ENCODE results near the gene ZSCAN23.
"Not testable (repeated sequence)": the region's sequence is repeated elsewhere in the genome, so short reads cannot be mapped to it uniquely, and the experiment has no call there.

ZSCAN23 gene

GRCh38 chr6:28407401-28407800 lies 35.9 kb downstream of the ZSCAN23 start:
- no peak overlapping the region for H3K4me3 ChIP-seq (ENCODE audit: insufficient read depth, low read depth, low read length)
- no peaks in the 10 kb centered on the region for H3K4me1 ChIP-seq (ENCODE audit: control insufficient read depth, insufficient read depth, low read length)
- peaks cover 11% of the 10 kb centered on the region for H3K27me3 ChIP-seq (ENCODE audit: control insufficient read depth, insufficient read depth, low read length, poor library complexity, severe bottlenecking)
- H3K36me3 ChIP-seq (ENCODE audit: control insufficient read depth, insufficient read depth, low read length) = no peaks in the 10 kb centered on the region
- no peak overlapping the region for H3K27ac ChIP-seq (ENCODE audit: insufficient read depth, low read depth, low read length, poor library complexity, severe bottlenecking)
- WGBS, 2 experiments = 72 to 74% methylated on average over 2 of the region's 2 CpGs
- H3K9me3 ChIP-seq (ENCODE audit: control insufficient read depth, low read length) = no peaks in the 10 kb centered on the region

GRCh38 chr6:28403923-28404322 lies 39.4 kb downstream of the ZSCAN23 start:
- H3K36me3 ChIP-seq (ENCODE audit: control insufficient read depth, insufficient read depth, low read length); H3K9me3 ChIP-seq (ENCODE audit: control insufficient read depth, low read length); H3K4me3 ChIP-seq (ENCODE audit: insufficient read depth, low read depth, low read length); H3K27ac ChIP-seq (ENCODE audit: insufficient read depth, low read depth, low read length, poor library complexity, severe bottlenecking); H3K4me1 ChIP-seq (ENCODE audit: control insufficient read depth, insufficient read depth, low read length): not testable (repeated sequence)
- H3K27me3 ChIP-seq (ENCODE audit: control insufficient read depth, insufficient read depth, low read length, poor library complexity, severe bottlenecking) = peaks cover 23% of the 10 kb centered on the region
- WGBS, 2 experiments = 75 to 85% methylated on average over 4 of the region's 5 CpGs

GRCh38 chr6:28402197-28402596 lies 41.1 kb downstream of the ZSCAN23 start:
- peaks cover 4% of the 10 kb centered on the region for H3K36me3 ChIP-seq (ENCODE audit: control insufficient read depth, insufficient read depth, low read length)
- H3K27me3 ChIP-seq (ENCODE audit: control insufficient read depth, insufficient read depth, low read length, poor library complexity, severe bottlenecking) = peaks cover 22% of the 10 kb centered on the region
- peaks cover 4% of the 10 kb centered on the region for H3K4me1 ChIP-seq (ENCODE audit: control insufficient read depth, insufficient read depth, low read length)
- whole genome bisulfite sequencing, 2 experiments = 71 to 78% methylated on average over 2 of the region's 2 CpGs
- no peak overlapping the region for H3K4me3 ChIP-seq (ENCODE audit: insufficient read depth, low read depth, low read length)
- no peaks in the 10 kb centered on the region for H3K9me3 ChIP-seq (ENCODE audit: control insufficient read depth, low read length)
- no peak overlapping the region for H3K27ac ChIP-seq (ENCODE audit: insufficient read depth, low read depth, low read length, poor library complexity, severe bottlenecking)

GRCh38 chr6:28401172-28401571 lies 42.1 kb downstream of the ZSCAN23 start:
- H3K4me1 ChIP-seq (ENCODE audit: control insufficient read depth, insufficient read depth, low read length) = peaks cover 5% of the 10 kb centered on the region
- no peaks in the 10 kb centered on the region for H3K9me3 ChIP-seq (ENCODE audit: control insufficient read depth, low read length)
- H3K4me3 ChIP-seq (ENCODE audit: insufficient read depth, low read depth, low read length) = no peak overlapping the region
- WGBS, 2 experiments = 100% methylated on average over 1 of the region's 1 CpG
- H3K36me3 ChIP-seq (ENCODE audit: control insufficient read depth, insufficient read depth, low read length) = peaks cover 4% of the 10 kb centered on the region
- H3K27ac ChIP-seq (ENCODE audit: insufficient read depth, low read depth, low read length, poor library complexity, severe bottlenecking) = no peak overlapping the region
- H3K27me3 ChIP-seq (ENCODE audit: control insufficient read depth, insufficient read depth, low read length, poor library complexity, severe bottlenecking) = peaks cover 22% of the 10 kb centered on the region

- no peaks in the 10 kb centered on the region for H3K9me3 ChIP-seq (ENCODE audit: control insufficient read depth, low read length)
- H3K36me3 ChIP-seq (ENCODE audit: control insufficient read depth, insufficient read depth, low read length) = peaks cover 7% of the 10 kb centered on the region
- H3K4me3 ChIP-seq (ENCODE audit: insufficient read depth, low read depth, low read length) = peak overlapping the region; percentile 80
- H3K4me1 ChIP-seq (ENCODE audit: control insufficient read depth, insufficient read depth, low read length) = peaks cover 9% of the 10 kb centered on the region
- 30% methylated on average over 7 of the region's 8 CpGs; no CpG with 5 or more reads in 1 of the 2 experiments for WGBS, 2 experiments
- peak overlapping the region; percentile 72 for H3K27ac ChIP-seq (ENCODE audit: insufficient read depth, low read depth, low read length, poor library complexity, severe bottlenecking)
- peaks cover 22% of the 10 kb centered on the region for H3K27me3 ChIP-seq (ENCODE audit: control insufficient read depth, insufficient read depth, low read length, poor library complexity, severe bottlenecking)
Measured at GRCh38 chr6:28400122-28400451, 43.2 kb downstream of the ZSCAN23 start.

- peaks cover 22% of the 10 kb centered on the region for H3K27me3 ChIP-seq (ENCODE audit: control insufficient read depth, insufficient read depth, low read length, poor library complexity, severe bottlenecking)
- peak within 1 kb of the TSS; percentile 80 for H3K4me3 ChIP-seq (ENCODE audit: insufficient read depth, low read depth, low read length)
- H3K27ac ChIP-seq (ENCODE audit: insufficient read depth, low read depth, low read length, poor library complexity, severe bottlenecking) = peak within 1 kb of the TSS; percentile 72
- 0 to 1% methylated on average over 49 of the region's 49 CpGs for WGBS, 2 experiments
- H3K36me3 ChIP-seq (ENCODE audit: control insufficient read depth, insufficient read depth, low read length) = peaks cover 7% of the 10 kb centered on the region
- H3K4me1 ChIP-seq (ENCODE audit: control insufficient read depth, insufficient read depth, low read length) = peaks cover 9% of the 10 kb centered on the region
- H3K9me3 ChIP-seq (ENCODE audit: control insufficient read depth, low read length) = no peaks in the 10 kb centered on the region
Measured at GRCh38 chr6:28399350-28400121, 43.8 kb downstream of the ZSCAN23 start, which contains the start of gene ZSCAN12. TSS of gene ZSCAN12 (minus strand) at chr6:28399747. CDS start at chr6:28398405, 1,342 bp downstream.

DNA sequence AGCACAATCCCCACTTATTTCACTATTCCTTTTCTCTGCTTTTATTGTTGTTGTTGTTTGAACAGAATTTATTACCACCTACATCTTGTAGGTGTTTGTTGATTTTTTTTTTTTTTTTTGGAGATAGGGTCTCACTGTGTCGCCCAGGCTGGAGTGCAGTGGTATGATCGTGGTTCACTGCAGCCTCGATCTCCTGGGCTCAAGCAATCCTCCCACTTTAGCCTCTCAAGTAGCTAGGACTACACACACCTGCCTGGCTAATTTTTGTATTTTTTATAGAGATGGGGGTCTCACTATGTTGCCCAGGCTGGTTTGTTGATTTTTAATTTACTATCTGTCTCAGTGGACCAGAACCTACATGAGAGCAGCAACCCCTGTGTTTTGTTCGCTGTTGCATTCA lies 47.4 kb downstream of the ZSCAN23 start:
- H3K27ac ChIP-seq (ENCODE audit: insufficient read depth, low read depth, low read length, poor library complexity, severe bottlenecking) = no peak overlapping the region
- H3K4me1 ChIP-seq (ENCODE audit: control insufficient read depth, insufficient read depth, low read length) = peaks cover 9% of the 10 kb centered on the region
- peaks cover under 1% of the 10 kb centered on the region for H3K27me3 ChIP-seq (ENCODE audit: control insufficient read depth, insufficient read depth, low read length, poor library complexity, severe bottlenecking)
- H3K36me3 ChIP-seq (ENCODE audit: control insufficient read depth, insufficient read depth, low read length) = peaks cover 22% of the 10 kb centered on the region
- no peak overlapping the region for H3K4me3 ChIP-seq (ENCODE audit: insufficient read depth, low read depth, low read length)
- no peaks in the 10 kb centered on the region for H3K9me3 ChIP-seq (ENCODE audit: control insufficient read depth, low read length)
- WGBS, 2 experiments = 96 to 99% methylated on average over 4 of the region's 4 CpGs

GRCh38 chr6:28393912-28394662 lies 49.2 kb downstream of the ZSCAN23 start:
- Histone ChIP-seq H3K4me3 (ENCODE audit: insufficient read depth, low read depth, low read length) (no peak overlapping the region), H3K27ac (ENCODE audit: insufficient read depth, low read depth, low read length, poor library complexity, severe bottlenecking) (no peak overlapping the region), H3K27me3 (ENCODE audit: control insufficient read depth, insufficient read depth, low read length, poor library complexity, severe bottlenecking) (no peaks in the 10 kb centered on the region), H3K9me3 (ENCODE audit: control insufficient read depth, low read length) (no peaks in the 10 kb centered on the region), H3K36me3 (ENCODE audit: control insufficient read depth, insufficient read depth, low read length) (peaks cover 38% of the 10 kb centered on the region), H3K4me1 (ENCODE audit: control insufficient read depth, insufficient read depth, low read length) (peaks cover 9% of the 10 kb centered on the region)
- WGBS, 2 experiments = 75 to 80% methylated on average over 5 of the region's 5 CpGs

- H3K4me1 ChIP-seq (ENCODE audit: control insufficient read depth, insufficient read depth, low read length) = no peaks in the 10 kb centered on the region
- H3K27me3 ChIP-seq (ENCODE audit: control insufficient read depth, insufficient read depth, low read length, poor library complexity, severe bottlenecking) = no peaks in the 10 kb centered on the region
- H3K27ac ChIP-seq (ENCODE audit: insufficient read depth, low read depth, low read length, poor library complexity, severe bottlenecking) = no peak overlapping the region
- WGBS, 2 experiments = 96 to 98% methylated on average over 8 of the region's 8 CpGs
- H3K4me3 ChIP-seq (ENCODE audit: insufficient read depth, low read depth, low read length) = no peak overlapping the region
- H3K9me3 ChIP-seq (ENCODE audit: control insufficient read depth, low read length) = no peaks in the 10 kb centered on the region
- H3K36me3 ChIP-seq (ENCODE audit: control insufficient read depth, insufficient read depth, low read length) = peaks cover 47% of the 10 kb centered on the region
Measured at GRCh38 chr6:28390688-28391087, 52.6 kb downstream of the ZSCAN23 start.

DNA sequence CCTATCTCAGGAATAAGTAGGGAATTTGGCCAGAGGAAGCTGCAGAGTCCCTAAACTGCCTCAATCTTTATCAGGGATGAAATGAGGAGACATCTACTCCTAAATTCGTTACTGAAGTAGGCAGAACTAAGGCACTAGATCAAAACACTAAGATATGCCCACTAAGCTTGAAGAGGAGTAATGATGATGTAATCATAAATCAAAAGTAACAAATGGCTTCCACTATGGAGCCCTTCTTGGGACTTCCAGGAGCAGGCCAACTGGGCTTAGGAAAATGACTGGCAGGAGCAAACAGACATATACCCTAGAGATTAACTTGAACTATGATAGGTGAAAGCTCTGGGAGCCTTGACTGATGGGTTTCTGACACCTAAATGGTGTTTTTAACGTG lies 59.2 kb downstream of the ZSCAN23 start:
- H3K36me3 ChIP-seq (ENCODE audit: control insufficient read depth, insufficient read depth, low read length) = peaks cover 52% of the 10 kb centered on the region
- 84 to 85% methylated on average over 2 of the region's 2 CpGs for WGBS, 2 experiments
- no peaks in the 10 kb centered on the region for H3K27me3 ChIP-seq (ENCODE audit: control insufficient read depth, insufficient read depth, low read length, poor library complexity, severe bottlenecking)
- no peak overlapping the region for H3K27ac ChIP-seq (ENCODE audit: insufficient read depth, low read depth, low read length, poor library complexity, severe bottlenecking)
- no peaks in the 10 kb centered on the region for H3K9me3 ChIP-seq (ENCODE audit: control insufficient read depth, low read length)
- no peaks in the 10 kb centered on the region for H3K4me1 ChIP-seq (ENCODE audit: control insufficient read depth, insufficient read depth, low read length)
- no peak overlapping the region for H3K4me3 ChIP-seq (ENCODE audit: insufficient read depth, low read depth, low read length)

All from ectodermal cell (in vitro differentiated cells).